ENCODE results near the gene PLEKHH1.
A peak's percentile ranks its signal among the peaks of the same experiment; 100 is the strongest.

The PLEKHH1 gene

DNA sequence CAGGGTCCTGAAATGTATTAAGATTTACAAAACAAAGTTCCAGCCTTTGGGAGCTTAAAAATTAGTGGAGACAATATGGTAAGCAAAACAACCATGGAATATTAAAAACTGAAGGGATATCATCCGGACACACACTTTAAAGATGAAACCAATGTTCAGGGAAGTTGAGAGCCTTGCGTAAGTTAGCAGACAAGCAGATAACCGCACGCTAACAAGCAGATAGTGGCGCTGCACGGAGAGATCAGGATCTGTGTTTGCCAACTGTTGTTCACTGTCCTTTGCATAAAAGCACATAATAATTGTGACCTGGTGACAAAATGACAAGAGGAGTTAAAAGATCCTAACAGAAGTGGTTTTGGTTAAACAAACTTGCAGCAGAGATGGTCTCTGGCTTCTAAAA is 30.2 kb upstream of the PLEKHH1 start:
- Histone ChIP-seq H3K9me3 (replicated peaks in 1 of 11) (no peaks in the 10 kb centered on the region), H3K4me2 (no peak overlapping the region), H4K20me1 (no peaks in the 10 kb centered on the region), H3K4me3 (no peak overlapping the region), H3K36me3 (no peaks in the 10 kb centered on the region), H3K27me3 (no peaks in the 10 kb centered on the region), H3K27ac (no peak overlapping the region), H3K9ac (no peak overlapping the region), H3K4me1 (0 out of 20 replicates have a peak, but pooled peaks cover 0 to under 1% (median 0%) of the 10 kb centered on the region in 10 experiments)
- TF ChIP-seq Cebpa-rat (IDR thresholded peaks at IDR 0.05), result no peak

DNA sequence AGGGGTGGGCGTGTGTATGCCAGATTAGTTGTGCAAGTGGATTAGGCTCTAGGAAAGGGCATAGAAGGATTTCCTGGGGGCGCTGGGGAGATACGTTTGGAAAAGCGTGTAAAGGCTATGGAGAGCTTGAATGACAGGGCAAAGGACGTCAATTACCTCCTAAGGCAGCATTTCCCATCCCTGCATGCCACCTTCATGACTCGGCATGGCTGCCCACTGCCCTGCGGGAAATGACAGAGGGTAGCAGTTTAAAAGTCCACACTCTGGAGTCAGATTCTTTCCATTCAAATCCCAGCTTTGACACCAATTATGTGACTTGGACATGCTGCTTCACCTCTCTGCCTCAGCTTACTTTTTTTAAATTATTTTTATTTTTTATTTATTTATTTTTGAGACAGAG is 29.8 kb upstream of the PLEKHH1 start:
- Histone ChIP-seq H3K4me3 (no peak overlapping the region), H3K27ac (no peak overlapping the region), H3K36me3 (no peaks in the 10 kb centered on the region), H3K4me2 (no peak overlapping the region), H3K9me3 (replicated peaks in 1 of 11) (no peaks in the 10 kb centered on the region), H3K27me3 (no peaks in the 10 kb centered on the region), H3K9ac (no peak overlapping the region), H3K4me1 (peaks cover 0 to 5% (median 0%) of the 10 kb centered on the region in 10 experiments; a peak in 2 of 20 replicates), H4K20me1 (no peaks in the 10 kb centered on the region)
- no peak for TF ChIP-seq Cebpa-rat (IDR thresholded peaks at IDR 0.05)

DNA sequence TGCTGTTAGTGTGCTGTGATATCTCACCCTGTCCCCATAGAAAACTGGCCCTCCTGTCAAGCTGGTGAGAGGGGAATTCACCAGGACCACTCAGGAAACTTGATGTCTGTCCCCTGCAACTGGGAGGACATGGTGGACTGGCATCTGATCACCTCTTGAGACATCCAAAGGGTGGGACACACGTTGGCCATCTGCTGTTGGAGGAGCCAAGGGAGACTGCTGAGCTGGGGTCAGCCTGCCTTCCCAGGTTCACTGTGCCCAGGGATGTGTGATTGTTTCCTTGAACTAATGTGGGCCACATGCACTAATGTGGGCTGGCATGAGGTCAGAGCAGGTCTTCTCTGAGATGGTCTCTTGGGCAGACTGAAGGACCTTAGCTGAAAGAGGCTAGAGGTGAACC is 27.8 kb upstream of the PLEKHH1 start:
- H3K9me3 ChIP-seq (replicated peaks in 1 of 11), result no peaks in the 10 kb centered on the region
- H3K4me2 ChIP-seq, result no peak overlapping the region
- no peak for TF ChIP-seq Cebpa-rat (IDR thresholded peaks at IDR 0.05)
- peaks cover 0 to 11% (median 0%) of the 10 kb centered on the region in 10 experiments; a peak in 2 of 20 replicates for H3K4me1 ChIP-seq
- no peak overlapping the region for H3K9ac ChIP-seq
- no peak overlapping the region for H3K4me3 ChIP-seq
- no peak overlapping the region for H3K27ac ChIP-seq
- H4K20me1 ChIP-seq, result no peaks in the 10 kb centered on the region
- no peaks in the 10 kb centered on the region for H3K27me3 ChIP-seq
- H3K36me3 ChIP-seq, result no peaks in the 10 kb centered on the region

DNA sequence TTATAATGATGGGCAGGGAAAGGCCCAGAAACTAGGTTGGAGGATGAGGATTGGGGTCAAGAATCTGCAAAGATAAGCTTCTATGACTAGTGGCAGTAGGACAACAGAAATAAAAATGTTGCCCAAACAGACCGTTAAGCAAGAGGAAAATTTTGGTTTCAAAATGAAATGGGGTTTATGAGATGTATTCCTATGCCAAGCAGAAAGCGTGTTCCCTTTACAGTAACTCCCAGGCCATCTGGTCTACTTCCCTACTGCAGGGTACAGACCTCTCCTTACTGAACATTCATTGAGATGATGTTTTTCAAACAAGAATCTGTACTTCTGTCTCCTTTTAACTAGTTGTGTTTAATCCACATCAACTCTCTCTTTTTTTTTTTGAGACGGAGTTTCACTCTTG is 24.1 kb upstream of the PLEKHH1 start:
- Histone ChIP-seq H3K27ac (no peak overlapping the region), H4K20me1 (no peaks in the 10 kb centered on the region), H3K4me3 (no peak overlapping the region), H3K4me2 (peak overlapping the region in 3 of 11 experiments; percentile 21 to 40 (median 32); a peak in 3 of 22 replicates), H3K27me3 (peaks cover 0 to 7% (median 0%) of the 10 kb centered on the region in 11 experiments; a peak in 6 of 22 replicates), H3K36me3 (no peaks in the 10 kb centered on the region), H3K4me1 (peaks cover 0 to 11% (median 0%) of the 10 kb centered on the region in 10 experiments; a peak in 3 of 20 replicates), H3K9ac (no peak overlapping the region), H3K9me3 (replicated peaks in 1 of 11) (no peaks in the 10 kb centered on the region)
- TF ChIP-seq Cebpa-rat (IDR thresholded peaks at IDR 0.05), result no peak

DNA sequence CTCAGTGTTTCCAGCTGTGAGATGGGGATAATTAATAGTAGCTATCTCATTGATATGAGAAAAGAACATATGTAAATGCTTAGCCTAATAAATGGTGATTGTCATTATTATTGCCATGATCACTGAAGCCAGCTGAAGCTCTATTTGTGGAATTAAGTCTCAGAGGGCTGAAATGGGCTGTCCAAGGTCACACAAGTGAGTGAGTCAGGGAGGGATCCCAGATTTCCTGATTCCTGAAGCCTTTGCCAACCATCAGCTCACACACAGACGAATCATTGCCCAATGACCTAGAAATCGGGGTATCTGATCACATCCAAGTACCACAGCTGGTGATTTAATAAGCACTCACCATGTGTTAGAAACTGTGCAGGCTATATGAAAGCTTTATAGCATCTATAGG is 23.0 kb upstream of the PLEKHH1 start:
- Histone ChIP-seq H4K20me1 (no peaks in the 10 kb centered on the region), H3K4me1 (peaks cover 0 to 17% (median 2%) of the 10 kb centered on the region in 10 experiments; a peak in 7 of 20 replicates), H3K4me3 (no peak overlapping the region), H3K9me3 (replicated peaks in 1 of 11) (no peaks in the 10 kb centered on the region), H3K27ac (no peak overlapping the region), H3K4me2 (no peak overlapping the region), H3K9ac (no peak overlapping the region), H3K27me3 (peaks cover 4 to 19% (median 11%) of the 10 kb centered on the region in 11 experiments; a peak in 21 of 22 replicates), H3K36me3 (no peaks in the 10 kb centered on the region)
- TF ChIP-seq Cebpa-rat (IDR thresholded peaks at IDR 0.05), result no peak

DNA sequence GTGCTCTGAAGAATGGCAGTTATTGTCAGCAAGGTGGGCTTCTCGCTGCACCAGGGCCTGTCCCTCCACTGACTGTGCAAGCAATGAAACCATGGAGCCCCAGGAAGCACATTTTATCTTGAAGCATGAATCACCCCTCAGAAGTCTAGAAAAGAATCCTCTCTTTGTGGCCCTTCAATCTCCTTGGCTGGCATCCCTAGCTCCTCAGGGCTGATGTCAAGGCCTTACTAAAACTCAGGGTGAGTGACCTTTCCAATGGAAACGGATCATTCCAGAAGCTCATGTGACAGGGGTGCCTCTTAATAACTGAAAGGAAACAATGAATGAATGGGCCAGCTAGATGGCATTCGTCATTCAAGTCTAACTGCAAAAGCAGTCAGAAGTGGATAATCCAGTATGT is 22.3 kb upstream of the PLEKHH1 start:
- Histone ChIP-seq H3K36me3 (no peaks in the 10 kb centered on the region), H3K4me2 (no peak overlapping the region), H3K27me3 (peaks cover 11 to 26% (median 18%) of the 10 kb centered on the region in 11 experiments), H4K20me1 (no peaks in the 10 kb centered on the region), H3K27ac (no peak overlapping the region), H3K9me3 (replicated peaks in 1 of 11) (no peaks in the 10 kb centered on the region), H3K4me3 (no peak overlapping the region), H3K4me1 (peaks cover 0 to 17% (median 7%) of the 10 kb centered on the region in 10 experiments; a peak in 12 of 20 replicates), H3K9ac (no peak overlapping the region)
- no peak for TF ChIP-seq Cebpa-rat (IDR thresholded peaks at IDR 0.05)

DNA sequence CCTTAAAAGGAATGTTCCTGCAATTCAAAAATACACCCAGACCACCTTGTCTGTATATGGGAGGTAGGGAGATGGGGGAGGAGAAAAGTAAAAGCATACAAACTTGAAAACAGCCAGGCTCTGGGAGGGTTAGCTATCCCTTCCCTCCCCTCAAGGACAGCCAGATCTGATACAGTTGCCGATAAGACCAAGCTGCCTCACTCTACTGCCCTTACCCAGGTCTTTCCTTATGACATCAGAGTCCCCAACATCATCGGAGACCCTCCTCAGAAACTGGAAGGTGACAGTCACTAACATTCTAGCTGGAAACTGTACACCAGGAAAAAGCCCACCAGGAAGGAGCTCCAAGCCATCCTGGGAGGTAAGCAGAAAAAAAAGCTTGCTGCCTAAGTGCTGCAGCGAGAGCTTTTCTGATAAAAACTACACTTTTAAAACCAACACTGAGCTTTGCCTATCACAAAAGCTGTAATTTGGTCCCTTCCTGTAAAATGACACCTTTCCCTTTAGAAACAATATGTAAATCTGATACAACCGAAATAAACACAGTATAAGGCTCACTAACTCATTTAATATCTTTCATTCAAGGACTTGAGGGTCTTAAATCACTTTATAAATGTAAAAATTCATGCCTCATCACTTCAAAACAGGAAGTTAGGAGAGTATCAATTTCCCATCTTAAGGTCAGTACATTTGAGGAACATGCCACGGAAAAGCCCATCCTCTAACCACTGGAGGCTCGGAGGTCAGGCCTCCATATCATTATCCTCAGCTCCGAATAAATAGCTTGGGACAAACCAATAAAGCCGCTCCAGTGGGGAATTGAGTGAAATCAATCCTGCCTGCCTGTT is 20.4 kb upstream of the PLEKHH1 start:
- H3K27ac ChIP-seq, result no peak overlapping the region
- peaks cover 0 to 27% (median 12%) of the 10 kb centered on the region in 10 experiments; a peak in 14 of 20 replicates for H3K4me1 ChIP-seq
- no peak overlapping the region for H3K4me3 ChIP-seq
- peak overlapping the region in 1 of 11 experiments; percentile 18; a peak in 1 of 22 replicates for H3K4me2 ChIP-seq
- no peaks in the 10 kb centered on the region for H3K9me3 ChIP-seq (replicated peaks in 1 of 11)
- peaks cover 16 to 34% (median 27%) of the 10 kb centered on the region in 11 experiments for H3K27me3 ChIP-seq
- H3K36me3 ChIP-seq, result no peaks in the 10 kb centered on the region
- no peak for TF ChIP-seq Cebpa-rat (IDR thresholded peaks at IDR 0.05)
- H4K20me1 ChIP-seq, result no peaks in the 10 kb centered on the region; a peak in 1 of 22 replicates
- H3K9ac ChIP-seq, result no peak overlapping the region

DNA sequence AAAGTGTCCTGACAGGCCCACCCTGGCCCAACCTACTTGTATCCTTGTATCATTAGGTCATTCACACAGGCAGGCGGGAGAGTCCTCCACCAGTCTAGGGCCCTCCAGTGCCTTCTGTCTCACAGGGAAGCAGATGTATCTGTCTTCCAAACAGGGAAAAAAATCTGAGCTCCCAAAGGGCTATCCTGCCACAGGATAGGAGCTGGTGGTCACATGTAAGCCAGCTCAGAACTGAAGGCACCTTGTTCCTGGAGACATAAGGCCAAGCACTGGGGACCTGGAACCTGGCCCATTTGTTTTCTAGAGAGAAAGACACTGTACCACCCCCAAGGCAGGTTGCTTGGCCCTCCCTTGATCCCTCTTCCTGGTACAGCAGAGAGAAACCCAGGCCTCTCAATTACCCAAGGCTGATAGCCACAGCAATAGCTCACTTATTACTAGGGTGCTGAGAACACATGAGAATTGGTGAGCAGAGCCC is 19.4 kb upstream of the PLEKHH1 start:
- Histone ChIP-seq H4K20me1 (no peaks in the 10 kb centered on the region; a peak in 1 of 22 replicates), H3K4me2 (peak overlapping the region in 2 of 11 experiments; percentile 18 to 95; a peak in 2 of 22 replicates), H3K9me3 (replicated peaks in 1 of 11) (no peaks in the 10 kb centered on the region), H3K4me3 (no peak overlapping the region), H3K9ac (no peak overlapping the region), H3K4me1 (peaks cover 0 to 18% (median 12%) of the 10 kb centered on the region in 10 experiments; a peak in 14 of 20 replicates), H3K27me3 (peaks cover 16 to 37% (median 27%) of the 10 kb centered on the region in 11 experiments), H3K27ac (no peak overlapping the region), H3K36me3 (no peaks in the 10 kb centered on the region)
- TF ChIP-seq Cebpa-rat (IDR thresholded peaks at IDR 0.05), result no peak

DNA sequence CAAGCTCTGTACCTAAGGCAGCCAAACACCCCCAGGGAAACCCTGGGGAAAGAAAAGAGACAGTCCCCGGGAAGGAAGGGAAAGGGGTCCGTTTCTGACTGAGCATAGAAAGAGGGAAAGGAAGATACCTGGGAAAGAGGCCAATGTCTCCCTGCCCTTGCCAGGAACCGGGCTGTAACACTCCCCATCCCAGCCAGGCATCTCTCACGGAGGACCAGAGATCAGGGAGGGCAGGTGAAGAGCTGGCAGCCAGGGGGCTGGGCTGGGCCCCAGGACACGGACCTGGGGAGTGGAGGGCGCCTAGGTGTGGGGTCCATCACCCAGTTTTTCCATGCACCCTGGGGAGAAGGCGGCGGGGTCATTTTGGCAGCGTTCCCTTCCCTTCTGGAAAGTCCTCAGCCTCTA is 18.9 kb upstream of the PLEKHH1 start:
- Histone ChIP-seq H3K4me1 (peaks cover 0 to 16% (median 12%) of the 10 kb centered on the region in 10 experiments; a peak in 13 of 20 replicates), H3K4me3 (peak overlapping the region; percentile 72 to 89 (median 79); a peak in 18 of 20 replicates), H3K4me2 (peak overlapping the region; percentile 79 to 99 (median 95)), H3K27ac (no peak overlapping the region), H4K20me1 (no peaks in the 10 kb centered on the region; a peak in 1 of 22 replicates), H3K27me3 (peaks cover 16 to 42% (median 27%) of the 10 kb centered on the region in 11 experiments), H3K36me3 (no peaks in the 10 kb centered on the region), H3K9me3 (replicated peaks in 1 of 11) (no peaks in the 10 kb centered on the region), H3K9ac (peak overlapping the region in 4 of 11 experiments; percentile 66 to 74 (median 74); a peak in 6 of 22 replicates)
- no peak for TF ChIP-seq Cebpa-rat (IDR thresholded peaks at IDR 0.05)
